WTC11 (cell line): ENCODE data around the gene SUPT3H. TPM values are rescaled to one million over a fixed set of nuclear protein-coding genes. Genes with fewer than 3 reads are reported as not detected.

Experiments
- ATAC-seq: fragments of 200-7000 bp; cut with Tn5 transposase; 2 replicates; pipeline ENCODE4 v1.10.0; 2021; ENCODE audit warnings: mild to moderate bottlenecking, moderate library complexity
- CTCF ChIA-PET: fragments of 300-600 bp; sonication (Branson Sonifier 250); formaldehyde crosslinking; loops from one replicate; lab custom pipeline; 2021; ENCODE audit warnings: antibody characterized with exemption; lab: Charles Lee
- POLR2A ChIA-PET: fragments of 350-600 bp; sonication (Branson Sonifier 250); formaldehyde crosslinking; loops from one replicate; lab custom pipeline; 2021; ENCODE audit warnings: antibody characterized with exemption; lab: Charles Lee
- DNase-seq: peaks from one replicate; pipeline ENCODE4 v3.0.0; 2021; ENCODE audit warnings: low spot score
- H3K27ac Mint-ChIP-seq: 2 replicates; pipeline ENCODE4 v1.8.0; 2021; ENCODE audit warnings: mixed read lengths
- H3K27me3 Mint-ChIP-seq: 2 replicates; pipeline ENCODE4 v1.8.0; 2021; ENCODE audit warnings: low read depth, mild to moderate bottlenecking, moderate library complexity, mixed read lengths
- H3K36me3 Mint-ChIP-seq: 2 replicates; pipeline ENCODE4 v1.8.0; 2021; ENCODE audit warnings: mixed read lengths
- H3K4me1 Mint-ChIP-seq: 2 replicates; pipeline ENCODE4 v1.8.0; 2022; ENCODE audit warnings: mixed read lengths
- H3K4me3 Mint-ChIP-seq: 2 replicates; pipeline ENCODE4 v1.8.0; 2021; ENCODE audit warnings: mild to moderate bottlenecking, moderate library complexity, mixed read lengths
- H3K9me3 Mint-ChIP-seq: 2 replicates; pipeline ENCODE4 v1.8.0; 2021; ENCODE audit warnings: mixed read lengths
- ATF1 ChIP-seq: sonication (generic); formaldehyde crosslinking; IDR thresholded peaks from 2 replicates; pipeline ENCODE4 v1.8.1; 2023; ENCODE audit warnings: mild to moderate bottlenecking, moderate library complexity, missing genetic modification reagents
- CREM ChIP-seq: sonication (generic); formaldehyde crosslinking; IDR thresholded peaks from 2 replicates; pipeline ENCODE4 v1.8.1; 2022; ENCODE audit warnings: mild to moderate bottlenecking, missing genetic modification reagents, moderate library complexity
- ETV6 ChIP-seq: sonication (generic); formaldehyde crosslinking; IDR thresholded peaks from 2 replicates; pipeline ENCODE4 v1.8.1; 2022; ENCODE audit warnings: mild to moderate bottlenecking, missing genetic modification reagents
- FOXJ3 ChIP-seq: sonication (generic); formaldehyde crosslinking; IDR thresholded peaks from 2 replicates; pipeline ENCODE4 v1.9.0; 2021; ENCODE audit warnings: missing genetic modification reagents, mild to moderate bottlenecking, borderline replicate concordance
- IRF2 ChIP-seq: sonication (generic); formaldehyde crosslinking; IDR thresholded peaks from 2 replicates; pipeline ENCODE4 v1.8.0; 2022; ENCODE audit warnings: low read depth, missing genetic modification reagents, borderline replicate concordance
- JAZF1 ChIP-seq: fragments of 250-450 bp; sonication (Bioruptor Pico); IDR thresholded peaks from 2 replicates; pipeline ENCODE4 v1.9.0; 2021; ENCODE audit warnings: moderate library complexity, mild to moderate bottlenecking, inconsistent platforms
- NR1H2 ChIP-seq: sonication (generic); formaldehyde crosslinking; IDR thresholded peaks from 2 replicates; pipeline ENCODE4 v1.9.0; 2021; ENCODE audit warnings: mild to moderate bottlenecking, moderate library complexity, missing genetic modification reagents
- TEAD4 ChIP-seq: sonication (generic); formaldehyde crosslinking; IDR thresholded peaks from 2 replicates; pipeline ENCODE4 v1.8.0; 2022; ENCODE audit warnings: mild to moderate bottlenecking, missing genetic modification reagents
- ZNF121 ChIP-seq: sonication (generic); formaldehyde crosslinking; IDR thresholded peaks from 2 replicates; pipeline ENCODE4 v1.8.0; 2023; ENCODE audit warnings: missing genetic modification reagents
- ZNF138 ChIP-seq: sonication (generic); formaldehyde crosslinking; conservative IDR thresholded peaks from 2 replicates; pipeline ENCODE4 v1.8.1; 2022; ENCODE audit warnings: mild to moderate bottlenecking, moderate library complexity, missing genetic modification reagents
- ZNF219 ChIP-seq: sonication (generic); formaldehyde crosslinking; IDR thresholded peaks from 2 replicates; pipeline ENCODE4 v1.8.0; 2023; ENCODE audit warnings: missing genetic modification reagents, mild to moderate bottlenecking, borderline replicate concordance
- ZNF232 ChIP-seq: sonication (generic); formaldehyde crosslinking; IDR thresholded peaks from 2 replicates; pipeline ENCODE4 v1.8.0; 2022; ENCODE audit warnings: mild to moderate bottlenecking, missing genetic modification reagents
- ZNF263 ChIP-seq: sonication (generic); formaldehyde crosslinking; IDR thresholded peaks from 2 replicates; pipeline ENCODE4 v1.8.1; 2022; ENCODE audit warnings: low read depth, mild to moderate bottlenecking, moderate library complexity, missing genetic modification reagents
- ZNF396 ChIP-seq: fragments of 250-450 bp; sonication (Bioruptor Pico); IDR thresholded peaks from 2 replicates; pipeline ENCODE4 v1.8.0; 2021; ENCODE audit warnings: mild to moderate bottlenecking, moderate library complexity, borderline replicate concordance
- total RNA-seq: library from RNA; stranded (reverse); gene quantifications from 3 replicates; pipeline ENCODE4 v1.2.3, GENCODE V29; 2021
- TF ChIP-seq, protein P1 (sequence below): fragments of 250-450 bp; sonication (Bioruptor Pico); IDR thresholded peaks from 2 replicates; pipeline ENCODE4 v1.9.0; 2021; ENCODE audit warnings: mild to moderate bottlenecking
- TF ChIP-seq, protein P2 (sequence below): sonication (generic); formaldehyde crosslinking; conservative IDR thresholded peaks from 2 replicates; pipeline ENCODE4 v1.8.1; 2022; ENCODE audit warnings: mild to moderate bottlenecking, missing genetic modification reagents
- TF ChIP-seq, protein P3 (sequence below): sonication (generic); formaldehyde crosslinking; IDR thresholded peaks from 2 replicates; pipeline ENCODE4 v1.8.1; 2023; ENCODE audit warnings: mild to moderate bottlenecking, missing genetic modification reagents

The SUPT3H gene
- total RNA-seq, 1 experiment from 2014 or later: 15.3 TPM

DNA sequence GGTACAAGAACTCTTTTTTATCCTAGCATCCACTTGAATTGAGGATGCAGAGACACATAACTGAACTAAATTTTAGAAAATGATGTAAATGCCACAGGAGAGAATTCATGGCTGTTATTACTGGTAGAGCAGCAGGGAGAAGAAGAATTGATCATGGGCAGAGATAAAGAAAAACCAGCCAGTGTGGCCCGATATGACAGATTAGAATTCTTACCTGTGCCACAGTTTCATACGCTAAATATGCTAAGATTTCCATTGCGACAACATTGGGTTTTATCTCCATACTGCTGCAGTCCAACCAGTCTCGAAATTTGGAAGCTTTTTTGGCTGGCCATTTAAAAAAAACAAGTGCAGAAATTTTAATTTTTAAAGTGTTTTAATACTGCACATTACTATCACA lies 423.5 kb downstream of the SUPT3H start (continued):
- TF ChIP-seq, protein P1, sequence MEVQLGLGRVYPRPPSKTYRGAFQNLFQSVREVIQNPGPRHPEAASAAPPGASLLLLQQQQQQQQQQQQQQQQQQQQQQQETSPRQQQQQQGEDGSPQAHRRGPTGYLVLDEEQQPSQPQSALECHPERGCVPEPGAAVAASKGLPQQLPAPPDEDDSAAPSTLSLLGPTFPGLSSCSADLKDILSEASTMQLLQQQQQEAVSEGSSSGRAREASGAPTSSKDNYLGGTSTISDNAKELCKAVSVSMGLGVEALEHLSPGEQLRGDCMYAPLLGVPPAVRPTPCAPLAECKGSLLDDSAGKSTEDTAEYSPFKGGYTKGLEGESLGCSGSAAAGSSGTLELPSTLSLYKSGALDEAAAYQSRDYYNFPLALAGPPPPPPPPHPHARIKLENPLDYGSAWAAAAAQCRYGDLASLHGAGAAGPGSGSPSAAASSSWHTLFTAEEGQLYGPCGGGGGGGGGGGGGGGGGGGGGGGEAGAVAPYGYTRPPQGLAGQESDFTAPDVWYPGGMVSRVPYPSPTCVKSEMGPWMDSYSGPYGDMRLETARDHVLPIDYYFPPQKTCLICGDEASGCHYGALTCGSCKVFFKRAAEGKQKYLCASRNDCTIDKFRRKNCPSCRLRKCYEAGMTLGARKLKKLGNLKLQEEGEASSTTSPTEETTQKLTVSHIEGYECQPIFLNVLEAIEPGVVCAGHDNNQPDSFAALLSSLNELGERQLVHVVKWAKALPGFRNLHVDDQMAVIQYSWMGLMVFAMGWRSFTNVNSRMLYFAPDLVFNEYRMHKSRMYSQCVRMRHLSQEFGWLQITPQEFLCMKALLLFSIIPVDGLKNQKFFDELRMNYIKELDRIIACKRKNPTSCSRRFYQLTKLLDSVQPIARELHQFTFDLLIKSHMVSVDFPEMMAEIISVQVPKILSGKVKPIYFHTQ: no peak
- TF ChIP-seq ZNF121: no peak

GRCh38 chr6:44951253-44951747 lies 426.4 kb downstream of the SUPT3H start:
- Mint-ChIP-seq H3K4me3 (no peak overlapping the region), H3K27ac (no peak overlapping the region), H3K4me1 (peaks cover 13% of the 10 kb centered on the region), H3K9me3 (peaks cover 33% of the 10 kb centered on the region), H3K27me3 (no peaks in the 10 kb centered on the region; the same call in 1 of the 2 replicates), H3K36me3 (peaks cover 47% of the 10 kb centered on the region)
- TF ChIP-seq ZNF219 (no peak), ATF1 (no peak)
- TF ChIP-seq, protein P2, sequence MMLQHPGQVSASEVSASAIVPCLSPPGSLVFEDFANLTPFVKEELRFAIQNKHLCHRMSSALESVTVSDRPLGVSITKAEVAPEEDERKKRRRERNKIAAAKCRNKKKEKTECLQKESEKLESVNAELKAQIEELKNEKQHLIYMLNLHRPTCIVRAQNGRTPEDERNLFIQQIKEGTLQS (CRISPR knock-in tag): no peak
- ATAC-seq (no peak), DNase-seq (no peak)
- ChIA-PET CTCF (no interaction called here), POLR2A (no interaction called here)

DNA sequence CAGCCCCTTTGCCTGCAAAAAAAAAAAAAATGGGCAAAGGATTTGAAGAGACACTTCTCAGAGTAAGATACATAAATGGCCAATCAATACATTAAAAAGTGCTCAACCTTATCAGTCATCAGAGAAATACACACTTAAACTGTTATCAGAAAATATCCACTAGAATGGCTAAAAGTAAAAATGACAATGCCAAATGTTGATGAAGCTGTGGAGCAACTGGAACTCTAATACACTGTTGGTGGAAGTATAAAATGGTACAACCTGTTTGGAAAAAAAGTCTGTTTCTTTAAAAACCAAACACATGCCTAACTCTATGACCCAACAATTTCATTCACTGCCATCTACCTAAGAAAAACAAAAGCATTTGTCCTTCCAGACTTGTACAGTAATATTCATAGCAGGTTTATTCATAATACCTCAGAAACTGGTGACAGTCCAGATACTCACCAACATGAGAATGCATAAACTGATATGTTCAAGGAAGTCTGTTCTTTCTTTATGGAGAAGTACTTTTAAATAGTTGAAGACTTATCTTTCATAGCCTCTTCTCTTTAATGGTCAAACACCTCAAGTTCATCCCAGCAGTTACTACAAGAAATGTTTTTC lies 428.0 kb downstream of the SUPT3H start:
- DNase-seq (no peak), ATAC-seq (no peak)
- TF ChIP-seq JAZF1 (CRISPR knock-in tag) (no peak), CREM (no peak), ZNF232 (CRISPR knock-in tag) (no peak), ZNF138 (no peak), FOXJ3 (CRISPR knock-in tag) (no peak), IRF2 (CRISPR knock-in tag) (no peak), ETV6 (no peak)
- TF ChIP-seq, protein P3, sequence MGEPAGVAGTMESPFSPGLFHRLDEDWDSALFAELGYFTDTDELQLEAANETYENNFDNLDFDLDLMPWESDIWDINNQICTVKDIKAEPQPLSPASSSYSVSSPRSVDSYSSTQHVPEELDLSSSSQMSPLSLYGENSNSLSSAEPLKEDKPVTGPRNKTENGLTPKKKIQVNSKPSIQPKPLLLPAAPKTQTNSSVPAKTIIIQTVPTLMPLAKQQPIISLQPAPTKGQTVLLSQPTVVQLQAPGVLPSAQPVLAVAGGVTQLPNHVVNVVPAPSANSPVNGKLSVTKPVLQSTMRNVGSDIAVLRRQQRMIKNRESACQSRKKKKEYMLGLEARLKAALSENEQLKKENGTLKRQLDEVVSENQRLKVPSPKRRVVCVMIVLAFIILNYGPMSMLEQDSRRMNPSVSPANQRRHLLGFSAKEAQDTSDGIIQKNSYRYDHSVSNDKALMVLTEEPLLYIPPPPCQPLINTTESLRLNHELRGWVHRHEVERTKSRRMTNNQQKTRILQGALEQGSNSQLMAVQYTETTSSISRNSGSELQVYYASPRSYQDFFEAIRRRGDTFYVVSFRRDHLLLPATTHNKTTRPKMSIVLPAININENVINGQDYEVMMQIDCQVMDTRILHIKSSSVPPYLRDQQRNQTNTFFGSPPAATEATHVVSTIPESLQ (CRISPR knock-in tag): no peak
- TF ChIP-seq, protein P2 (CRISPR knock-in tag): no peak
- Mint-ChIP-seq H3K27me3 (no peaks in the 10 kb centered on the region; the same call in 1 of the 2 replicates), H3K9me3 (peaks cover 45% of the 10 kb centered on the region), H3K27ac (no peak overlapping the region), H3K36me3 (peaks cover 59% of the 10 kb centered on the region), H3K4me1 (peaks cover 13% of the 10 kb centered on the region), H3K4me3 (no peak overlapping the region)
- ChIA-PET POLR2A (no interaction called here), CTCF (no interaction called here)

- TF ChIP-seq TEAD4 (CRISPR knock-in tag) (no peak), ZNF263 (CRISPR knock-in tag) (no peak), NR1H2 (CRISPR knock-in tag) (no peak), ZNF396 (CRISPR knock-in tag) (no peak)
- Mint-ChIP-seq H3K4me3 (no peak overlapping the region), H3K4me1 (peaks cover 7% of the 10 kb centered on the region; the same call in 1 of the 2 replicates), H3K27me3 (no peaks in the 10 kb centered on the region; the same call in 1 of the 2 replicates), H3K27ac (no peak overlapping the region), H3K36me3 (peaks cover 29% of the 10 kb centered on the region), H3K9me3 (peaks cover 26% of the 10 kb centered on the region)
- CTCF ChIA-PET: no interaction called here
- no peak for DNase-seq
- no peak for ATAC-seq
- POLR2A ChIA-PET: no interaction called here
Observed at GRCh38 chr6:44943541-44943940, 434.2 kb downstream of the SUPT3H start.
